GM19395 (cell line): ENCODE results near the gene RSPRY1.
"Not testable (repeated sequence)": the region's sequence is repeated elsewhere in the genome, so short reads cannot be mapped to it uniquely, and the experiment has no call there.

Experiments
- ATAC-seq: cut with Tn5 transposase; IDR thresholded peaks from one replicate; pipeline ENCODE4 v1.9.1; 2021; ENCODE audit warnings: mild to moderate bottlenecking, moderate library complexity; ENCODE audit not compliant: unreplicated experiment

Gene RSPRY1

DNA sequence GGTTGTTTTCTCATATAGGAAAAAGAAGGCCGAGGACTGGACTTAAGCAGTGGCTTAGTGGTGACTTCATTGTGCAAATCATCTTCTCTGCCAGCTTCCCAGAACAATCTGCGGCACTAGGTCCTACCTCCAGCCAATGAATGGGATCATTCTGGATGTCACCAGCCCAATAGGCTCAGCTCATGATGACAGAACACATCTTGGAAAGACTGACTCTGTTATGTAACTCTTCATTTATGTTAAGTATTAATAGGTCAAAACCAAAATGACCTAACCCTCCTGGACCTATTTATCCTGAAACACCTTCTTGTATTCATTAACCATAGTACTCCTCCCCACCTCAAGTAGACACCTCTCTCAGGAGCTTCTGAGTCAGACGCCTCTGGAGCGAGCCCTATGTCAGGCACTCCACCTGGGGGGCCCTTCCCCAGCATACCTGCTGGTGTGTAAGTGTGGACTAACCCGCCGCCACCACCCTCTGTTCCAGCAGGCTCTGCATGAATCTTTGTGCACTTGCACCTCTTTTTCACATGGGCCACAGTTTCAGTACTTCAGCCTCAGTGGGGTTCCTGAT is 66.1 kb downstream of the RSPRY1 start:
- ATAC-seq: no peak

DNA sequence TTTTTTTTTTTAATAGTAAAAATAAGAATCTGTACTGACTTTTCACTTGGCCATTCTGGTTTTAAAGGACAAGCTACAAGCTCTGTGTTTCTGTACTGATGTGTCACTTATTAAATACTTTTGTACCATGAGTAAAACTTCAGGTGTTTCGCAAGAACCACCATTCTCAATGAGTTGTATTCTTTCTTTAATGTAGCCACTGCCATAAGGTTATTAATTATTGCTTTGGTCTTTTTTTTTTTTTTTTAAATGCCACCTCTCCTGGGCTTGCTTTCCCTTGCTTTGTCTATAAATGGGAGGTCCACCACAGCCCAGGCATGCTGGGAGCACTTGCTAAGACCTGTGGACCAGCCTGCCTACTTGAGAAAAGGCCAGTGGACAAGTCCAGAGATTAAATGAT is 67.3 kb downstream of the RSPRY1 start:
- no peak for ATAC-seq

DNA sequence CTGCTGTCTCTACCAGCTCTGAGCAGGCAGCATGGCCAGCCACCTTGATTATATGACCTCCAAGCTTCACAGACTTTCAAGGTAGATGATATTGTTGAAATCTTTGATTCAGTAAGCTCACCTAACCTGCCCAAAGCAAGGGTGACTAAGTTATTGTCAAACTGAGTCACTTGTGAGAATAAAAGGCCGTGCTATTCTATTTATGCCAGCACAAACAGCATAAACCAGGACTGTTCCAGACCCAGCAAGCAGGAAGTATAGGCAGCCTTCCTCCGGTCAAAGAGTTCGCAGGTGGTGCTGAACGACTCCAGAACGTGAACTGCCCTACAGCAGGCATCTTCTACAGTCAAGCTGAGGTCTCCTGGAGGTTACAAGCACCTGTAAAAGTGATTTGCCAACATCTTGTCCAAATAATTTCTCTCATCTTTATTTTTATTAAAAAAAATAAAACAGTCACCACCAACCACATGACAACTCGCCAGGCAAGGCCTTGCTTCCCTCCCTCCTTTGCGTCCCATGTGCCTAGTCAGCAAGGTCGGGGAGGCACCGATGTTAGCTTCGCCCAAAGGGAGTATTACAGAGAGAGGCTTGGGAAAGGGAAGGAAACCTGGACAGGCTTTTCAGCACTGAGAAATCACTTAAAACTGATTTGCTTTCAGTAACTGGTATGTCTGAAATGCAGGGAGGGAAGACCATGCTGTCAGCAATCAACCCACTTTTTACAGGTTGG is 69.7 kb downstream of the RSPRY1 start:
- no peak for ATAC-seq

DNA sequence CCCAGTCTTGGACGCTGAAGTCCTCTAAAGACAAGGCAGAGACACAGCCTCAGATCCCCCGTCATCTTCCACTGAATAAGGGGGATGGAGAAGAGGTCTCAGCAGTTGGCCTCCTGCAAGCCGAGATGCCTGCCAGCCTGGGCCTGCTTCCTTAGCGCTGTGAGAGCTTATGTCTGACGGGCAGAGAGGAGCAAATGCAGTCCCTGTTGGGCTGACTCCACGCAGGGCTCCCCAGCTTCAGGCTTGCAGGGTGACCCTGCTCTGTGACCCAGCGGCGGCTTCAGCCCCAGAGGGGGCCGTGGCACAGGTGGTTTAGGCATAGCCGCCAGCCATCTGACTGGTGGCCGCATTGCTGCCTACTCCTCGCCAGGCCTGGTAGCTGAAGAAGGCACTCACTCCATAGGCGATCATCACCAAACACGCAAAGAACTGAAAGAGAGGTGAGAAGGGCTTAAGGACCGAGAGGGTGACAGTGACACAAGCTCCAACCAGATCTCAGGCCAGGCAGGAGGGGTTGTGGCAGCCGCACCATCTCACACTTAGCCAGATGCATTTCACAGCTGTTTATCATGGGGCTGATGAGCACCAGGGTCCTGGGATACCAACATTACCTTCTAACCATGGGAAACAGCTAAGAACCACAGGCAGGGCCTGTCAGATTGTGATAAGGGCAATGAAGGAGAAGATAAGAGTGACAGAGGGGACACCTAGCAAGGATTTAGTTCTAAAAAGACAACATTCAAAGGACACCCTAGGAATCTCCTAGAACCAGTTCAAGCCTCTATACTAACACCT is 70.7 kb downstream of the RSPRY1 start:
- ATAC-seq: no peak

DNA sequence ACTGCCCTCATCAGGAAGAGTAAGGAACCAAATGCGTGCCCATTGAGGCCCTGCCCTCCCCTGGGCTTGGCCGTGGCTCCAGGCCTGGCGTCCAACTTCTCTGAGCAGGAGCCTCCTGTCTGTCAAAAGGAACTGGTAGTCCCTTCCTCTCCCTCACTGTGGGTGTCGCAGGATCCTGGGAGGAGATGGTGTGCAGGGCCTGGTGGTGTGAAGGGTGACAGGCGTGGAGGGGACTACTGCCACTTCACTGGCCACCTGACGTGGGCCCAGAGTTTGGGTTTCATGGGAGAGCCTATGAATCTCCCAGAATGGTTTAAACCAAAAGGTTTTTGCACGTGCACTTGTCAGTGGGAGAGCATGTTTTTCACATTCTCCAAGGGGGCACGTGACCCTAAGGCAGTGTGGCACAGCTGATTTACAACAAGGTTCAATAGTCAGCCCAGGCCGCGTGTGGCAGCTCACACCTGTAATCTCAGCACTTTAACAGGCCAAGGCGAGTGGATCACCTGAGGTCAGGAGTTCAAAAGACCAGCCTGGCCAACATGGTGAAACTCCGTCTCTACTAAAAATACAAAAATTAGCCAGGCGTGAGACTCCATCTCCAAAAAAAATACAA is 71.4 kb downstream of the RSPRY1 start:
- no peak for ATAC-seq

DNA sequence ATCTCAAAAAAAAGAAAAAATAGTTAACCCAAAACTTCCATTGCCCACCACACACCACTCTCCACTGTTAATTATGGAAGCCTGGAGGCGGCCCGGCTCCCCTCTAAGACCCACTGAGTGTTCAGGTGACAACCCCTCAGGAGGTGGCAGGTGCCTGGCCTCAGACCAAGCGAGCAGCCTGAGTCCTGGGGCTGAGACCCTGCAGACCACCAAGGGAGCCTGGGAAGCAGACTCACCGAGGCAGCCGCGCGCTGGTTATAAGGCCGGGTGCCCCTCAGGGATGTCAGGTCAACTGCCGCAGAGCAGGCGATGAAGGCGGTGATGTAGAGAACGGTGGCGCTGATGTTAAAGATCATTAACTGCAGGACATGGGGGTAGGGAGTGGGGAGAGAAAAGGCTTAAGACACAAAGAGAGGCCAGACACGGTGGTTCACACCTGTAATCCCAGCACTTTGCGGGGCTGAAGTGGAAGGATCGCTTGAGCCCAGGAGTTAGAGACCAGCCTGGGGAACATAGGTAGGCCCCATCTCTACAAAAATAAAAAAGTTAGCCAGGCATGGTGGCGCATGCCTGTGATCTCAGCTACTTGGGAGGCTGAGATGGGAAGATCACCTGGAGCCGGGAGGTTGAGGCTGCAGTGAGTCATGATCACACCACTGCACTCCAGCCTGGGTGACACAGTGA is 72.2 kb downstream of the RSPRY1 start:
- ATAC-seq: no peak

DNA sequence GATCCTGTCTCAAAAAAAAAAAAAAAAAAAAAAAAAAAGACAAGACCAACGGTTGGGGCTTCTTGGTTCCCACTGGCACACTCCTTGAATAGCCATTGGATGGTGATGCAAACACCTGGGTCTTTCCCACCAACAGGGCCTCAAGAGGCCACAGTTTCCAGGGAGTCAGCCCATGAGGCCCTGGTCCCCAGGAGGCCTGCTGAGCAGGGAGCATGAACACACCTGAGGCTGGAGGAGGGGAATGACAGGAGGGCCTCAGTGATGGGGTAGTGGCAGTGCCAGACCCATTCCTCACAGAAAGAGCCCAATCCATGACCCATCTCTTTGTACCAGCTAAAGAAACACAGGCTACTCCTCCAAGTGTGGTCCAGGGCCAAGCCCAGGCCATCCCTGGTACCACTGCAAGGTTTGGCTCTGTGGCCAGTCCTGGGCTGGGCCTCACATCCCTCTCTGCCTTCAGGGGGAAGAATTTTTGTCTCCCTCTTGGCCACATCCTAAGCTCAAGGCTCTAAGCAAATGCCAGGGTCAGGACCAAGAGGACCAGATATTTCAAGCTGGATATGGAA is 72.9 kb downstream of the RSPRY1 start:
- no peak for ATAC-seq

DNA sequence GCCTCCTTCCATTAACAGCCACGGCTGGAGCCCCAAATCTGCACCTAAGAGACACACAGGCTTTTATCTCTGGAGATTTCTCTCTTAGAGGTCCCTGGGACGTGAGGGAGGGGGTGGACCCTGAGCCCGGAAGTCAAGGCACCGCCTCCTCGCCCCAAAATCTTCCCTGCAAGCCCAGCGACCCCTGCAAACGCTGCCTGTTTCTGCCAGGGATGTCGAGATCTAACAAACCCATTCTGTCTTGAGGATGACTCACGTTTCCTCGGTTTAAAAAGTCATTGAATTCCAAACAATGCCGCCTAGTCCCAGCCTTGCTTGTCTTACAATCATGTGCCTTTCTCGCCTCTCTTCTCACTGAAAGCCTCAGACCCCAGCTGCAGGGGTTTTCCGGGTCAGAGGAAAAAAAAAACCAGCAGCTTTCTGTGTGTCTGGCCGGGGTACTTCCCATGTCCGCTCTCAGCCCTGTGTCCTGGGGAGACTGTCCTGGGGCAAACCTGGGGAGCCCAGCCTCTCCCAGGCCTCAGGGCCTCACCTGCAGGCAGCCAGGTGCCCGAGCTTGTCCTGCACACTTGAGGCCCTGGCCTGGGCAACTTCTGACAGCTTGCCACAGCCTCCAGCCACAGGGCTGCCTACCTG is 74.3 kb downstream of the RSPRY1 start:
- ATAC-seq: no peak

DNA sequence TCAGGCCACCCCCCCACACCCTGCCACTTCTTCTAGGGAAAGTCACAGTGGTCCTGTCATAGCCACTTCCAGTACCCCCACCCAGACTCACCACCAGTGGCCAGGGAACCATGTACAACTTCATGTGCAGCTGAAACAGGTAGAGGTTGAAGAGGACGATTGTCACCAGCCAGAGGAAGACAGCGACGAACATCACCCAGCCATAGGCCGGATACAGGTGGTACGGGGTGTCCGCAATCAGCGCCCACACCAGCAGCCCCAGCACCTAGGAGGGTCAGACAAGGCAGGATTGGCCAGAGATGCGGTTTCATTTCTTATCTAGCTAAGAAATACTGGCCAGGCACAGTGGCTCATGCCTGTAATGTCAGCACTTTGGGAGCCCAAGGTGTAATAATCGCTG is 75.7 kb downstream of the RSPRY1 start:
- ATAC-seq: no peak

DNA sequence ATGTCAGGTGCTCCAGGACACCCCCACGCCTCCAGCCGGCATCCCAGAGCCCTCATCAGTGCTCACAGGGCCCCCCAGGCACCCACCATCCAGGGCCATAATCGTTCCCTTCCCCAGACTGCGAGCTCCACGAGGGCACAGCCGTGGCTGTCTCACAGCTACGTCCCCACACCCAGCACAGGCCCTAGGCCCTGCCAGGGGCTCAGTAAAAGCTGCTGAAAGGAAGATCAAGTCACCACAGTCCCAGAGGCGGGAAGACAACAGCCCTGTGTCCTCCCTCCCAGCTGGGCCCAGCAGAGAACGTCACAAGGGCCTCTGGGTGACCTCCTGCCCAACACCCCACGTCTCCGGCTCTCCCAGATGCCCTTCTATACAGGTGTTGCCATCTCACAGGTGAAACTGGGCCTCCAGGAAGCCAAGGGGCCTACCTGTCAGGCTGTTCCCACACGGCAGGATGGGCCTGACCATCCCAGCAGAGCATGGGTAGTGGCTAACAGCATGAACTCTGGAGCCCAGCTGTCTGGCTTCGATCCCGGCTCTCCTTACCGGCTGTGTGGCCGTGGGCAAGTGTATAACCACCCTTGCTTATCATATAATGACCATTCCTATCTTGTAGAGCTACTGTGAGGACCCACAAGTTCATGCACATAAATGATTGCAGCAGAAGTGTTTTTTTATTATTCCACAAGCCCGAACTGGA is 76.9 kb downstream of the RSPRY1 start:
- no peak for ATAC-seq

DNA sequence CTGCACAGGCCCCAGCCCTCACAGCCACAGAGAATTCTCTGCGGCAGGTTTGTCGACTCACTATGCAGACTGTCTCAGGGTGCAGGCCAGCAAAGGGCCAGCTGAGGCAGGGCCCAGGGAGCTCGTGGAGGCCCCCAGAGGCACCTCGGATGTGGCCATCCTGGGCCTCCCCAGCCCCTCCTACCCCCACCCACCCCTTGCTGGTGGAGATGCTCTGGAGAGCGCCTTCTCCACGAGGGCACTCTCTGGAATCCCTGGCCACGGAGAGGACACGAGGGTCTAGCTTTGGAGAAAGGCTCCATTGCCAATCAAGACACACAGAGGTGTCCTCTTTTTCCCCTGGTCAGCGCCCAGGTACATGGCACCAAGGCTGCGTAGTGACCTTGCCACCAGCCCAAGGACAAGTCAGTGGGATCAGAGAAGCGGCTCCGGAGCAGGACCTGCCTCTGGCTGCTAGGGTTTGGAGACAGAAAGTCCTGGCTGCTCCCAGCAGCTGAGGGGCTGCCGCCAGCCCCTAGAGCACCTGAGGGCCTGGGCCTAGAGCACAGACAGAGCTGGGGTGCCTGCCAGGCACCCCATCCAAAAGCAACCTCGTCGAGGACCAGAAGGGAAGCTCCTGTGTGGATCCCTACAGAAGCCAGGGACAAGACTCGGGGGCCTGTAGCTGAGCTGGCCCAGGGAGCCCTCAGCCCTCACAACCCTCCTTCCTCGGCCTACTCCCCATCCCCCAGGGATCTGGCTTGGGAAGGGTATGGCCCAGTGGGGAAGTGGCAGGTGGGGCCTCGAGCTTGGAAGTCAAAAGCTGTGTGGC is 77.6 kb downstream of the RSPRY1 start:
- ATAC-seq: no peak

DNA sequence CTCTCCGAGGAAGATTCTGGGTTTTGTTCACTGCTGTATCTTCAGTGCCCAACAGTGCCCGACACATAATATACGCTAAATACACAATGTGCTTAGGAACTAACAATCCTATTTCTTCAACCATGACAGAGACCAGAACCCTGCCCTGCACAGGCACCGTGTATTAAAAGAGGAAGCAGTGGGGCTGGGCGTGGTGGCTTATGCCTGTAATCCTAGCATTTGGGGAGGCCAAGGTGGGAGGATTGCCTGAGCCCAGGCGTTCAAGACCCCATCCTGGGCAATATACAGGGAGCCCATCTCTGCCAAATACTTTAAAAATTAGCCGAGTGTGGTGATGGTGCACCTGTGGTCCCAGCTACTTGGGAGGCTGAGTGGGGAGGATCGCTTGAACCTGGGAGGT is 78.3 kb downstream of the RSPRY1 start:
- no peak for ATAC-seq

DNA sequence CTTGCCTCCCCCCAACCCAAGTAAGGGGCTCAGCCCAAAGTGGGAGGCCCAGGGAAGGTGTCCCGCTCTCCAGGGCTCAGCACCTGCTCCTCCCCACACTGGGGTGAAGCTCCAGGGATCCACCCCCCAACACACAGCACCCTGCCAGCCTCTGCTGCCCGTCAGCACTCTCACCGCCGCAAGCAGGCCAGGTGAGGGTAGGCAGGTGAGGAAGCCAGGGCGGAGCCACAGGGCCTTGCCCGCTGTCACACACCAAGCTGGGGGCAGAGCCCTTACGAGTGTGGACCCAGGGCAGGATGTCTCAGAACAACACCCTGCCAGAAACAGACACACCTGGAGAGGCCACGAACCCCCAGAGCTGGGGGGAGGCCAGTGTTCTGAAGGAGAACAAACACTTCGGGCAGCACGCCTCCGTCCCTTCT is 78.8 kb downstream of the RSPRY1 start:
- ATAC-seq: no peak

DNA sequence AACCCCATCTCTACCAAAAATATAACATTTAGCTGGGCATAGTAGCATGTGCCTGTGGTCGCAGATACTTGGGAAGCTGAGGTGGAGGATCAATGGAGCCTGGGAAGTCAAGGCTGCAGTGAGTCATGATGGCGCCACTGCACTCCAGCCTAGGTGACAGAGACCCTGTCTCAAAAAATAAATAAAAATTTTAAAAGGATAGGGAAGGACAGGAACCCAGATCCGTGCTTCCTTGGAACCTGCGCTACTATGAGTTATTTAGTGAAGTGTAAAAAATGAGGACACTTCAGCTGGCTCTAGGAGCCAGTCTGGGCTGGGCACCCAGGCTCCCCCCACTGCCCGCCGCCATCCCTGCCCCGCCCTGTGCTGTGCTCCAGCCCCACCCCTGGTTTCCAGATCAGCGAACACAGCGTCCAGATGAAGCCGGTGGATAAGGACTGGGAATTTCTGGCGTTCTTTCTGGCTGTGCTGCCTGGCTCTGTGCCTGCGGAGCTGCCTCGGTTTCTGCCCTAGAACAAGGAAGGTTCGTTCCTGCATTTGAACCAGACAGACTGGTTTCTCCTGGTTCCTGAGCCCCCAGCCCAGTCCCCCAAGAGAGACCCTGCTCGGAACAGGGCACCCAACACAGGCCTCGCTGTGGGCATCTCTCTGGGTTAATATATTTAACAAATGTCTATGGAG is 79.9 kb downstream of the RSPRY1 start:
- ATAC-seq: no peak

DNA sequence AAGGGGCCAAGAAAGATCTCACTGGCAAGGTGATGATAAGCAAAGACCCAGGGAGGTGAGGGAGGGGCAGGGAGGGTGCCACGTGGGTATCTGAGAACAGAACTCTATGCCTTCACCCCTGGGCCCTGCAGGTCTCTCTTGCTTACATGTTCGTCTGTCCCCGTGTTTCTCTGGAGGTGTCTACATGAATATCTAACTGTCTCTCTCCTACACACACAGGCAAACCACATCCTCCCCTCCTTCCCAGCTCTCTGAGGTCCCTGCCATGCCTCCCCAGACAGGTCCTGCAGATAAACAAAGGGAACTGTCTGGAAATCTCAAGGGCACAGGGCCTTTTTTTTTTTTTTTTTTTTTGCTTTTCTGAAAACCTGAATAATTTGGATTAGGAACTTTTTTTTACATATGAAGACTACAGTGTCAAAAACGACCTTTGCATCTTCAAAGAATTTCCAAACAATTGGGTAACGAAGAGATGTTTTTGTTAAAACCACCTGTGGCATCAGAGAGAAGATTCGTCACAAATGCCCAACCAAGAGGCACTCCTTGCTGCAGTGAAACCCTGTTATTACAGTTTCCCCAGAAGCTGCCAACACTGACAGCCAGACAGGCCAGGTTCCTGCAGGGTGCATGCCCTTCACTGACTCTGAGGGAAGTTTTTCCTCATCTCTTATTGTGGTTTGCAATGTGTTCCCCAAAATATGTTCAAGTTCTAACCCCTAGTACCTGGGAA is 80.6 kb downstream of the RSPRY1 start:
- no peak for ATAC-seq

DNA sequence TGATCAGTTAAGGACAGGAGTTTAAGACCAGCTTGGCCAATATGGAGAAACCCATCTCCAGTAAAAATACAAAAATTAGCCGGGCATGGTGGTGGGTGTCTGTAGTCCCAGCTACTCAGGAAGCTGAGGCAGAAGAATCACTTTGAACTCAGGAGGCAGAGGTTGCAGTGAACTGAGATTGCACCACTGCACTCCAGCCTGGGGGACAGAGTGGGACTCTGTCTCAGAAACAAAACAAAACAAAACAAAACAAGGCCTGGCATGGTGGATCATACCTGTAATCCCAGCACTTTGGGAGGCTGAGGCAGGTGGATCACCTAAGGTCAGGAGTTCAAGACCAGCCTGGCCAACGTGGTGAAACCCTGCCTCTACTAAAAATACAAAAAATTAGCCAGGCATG is 81.2 kb downstream of the RSPRY1 start:
- not testable (repeated sequence) for ATAC-seq
